ENCODE measurements around the gene DOCK11. TPM values are rescaled to one million over a fixed set of nuclear protein-coding genes. Genes with fewer than 3 reads are reported as not detected.

Gene DOCK11
- total RNA-seq, 1 donor from 2014 or later = 23.0 TPM

DNA sequence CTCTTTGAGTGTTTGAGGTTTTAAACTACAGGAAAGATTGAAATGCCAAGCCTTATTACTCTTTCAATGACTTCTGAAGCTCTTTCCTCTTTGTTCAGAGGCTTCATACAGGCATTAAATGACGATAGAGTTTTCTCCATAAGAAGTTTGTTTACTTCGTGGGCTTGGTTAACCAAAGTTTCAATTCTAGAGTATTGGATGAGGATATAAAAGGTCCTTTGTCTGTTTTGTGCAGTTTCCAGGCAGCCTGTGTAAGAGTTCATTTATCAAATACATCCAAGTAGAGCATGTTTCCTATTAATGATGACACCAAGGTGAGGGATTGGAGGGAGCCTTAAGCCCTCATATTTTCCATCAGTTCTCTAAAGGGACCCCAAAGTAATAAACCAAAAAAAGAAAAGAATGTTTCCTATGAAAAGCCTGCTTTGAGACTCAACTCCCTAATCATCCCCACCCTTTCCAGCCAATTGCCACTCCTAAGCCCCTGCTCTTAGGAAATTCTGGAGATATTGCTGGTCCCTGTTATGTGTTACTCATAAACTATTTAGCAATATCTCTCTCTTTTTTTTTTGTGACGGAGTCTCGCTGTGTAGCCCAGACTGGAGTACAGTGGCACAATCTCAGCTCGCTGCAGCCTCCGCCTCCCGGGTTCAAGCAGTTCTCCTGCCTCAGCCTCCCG is 125.6 kb downstream of the DOCK11 start:
- H3K9me3 ChIP-seq = no peaks in the 10 kb centered on the region
- H3K4me1 ChIP-seq = no peaks in the 10 kb centered on the region
- DNase-seq (ENCODE audit: low spot score in 2 of 2) = no peak
- H3K4me3 ChIP-seq = no peak overlapping the region
- intact Hi-C loops (cut with DNase I) = no loop called here
- H3K27me3 ChIP-seq = no peaks in the 10 kb centered on the region
- TF ChIP-seq, protein P1, sequence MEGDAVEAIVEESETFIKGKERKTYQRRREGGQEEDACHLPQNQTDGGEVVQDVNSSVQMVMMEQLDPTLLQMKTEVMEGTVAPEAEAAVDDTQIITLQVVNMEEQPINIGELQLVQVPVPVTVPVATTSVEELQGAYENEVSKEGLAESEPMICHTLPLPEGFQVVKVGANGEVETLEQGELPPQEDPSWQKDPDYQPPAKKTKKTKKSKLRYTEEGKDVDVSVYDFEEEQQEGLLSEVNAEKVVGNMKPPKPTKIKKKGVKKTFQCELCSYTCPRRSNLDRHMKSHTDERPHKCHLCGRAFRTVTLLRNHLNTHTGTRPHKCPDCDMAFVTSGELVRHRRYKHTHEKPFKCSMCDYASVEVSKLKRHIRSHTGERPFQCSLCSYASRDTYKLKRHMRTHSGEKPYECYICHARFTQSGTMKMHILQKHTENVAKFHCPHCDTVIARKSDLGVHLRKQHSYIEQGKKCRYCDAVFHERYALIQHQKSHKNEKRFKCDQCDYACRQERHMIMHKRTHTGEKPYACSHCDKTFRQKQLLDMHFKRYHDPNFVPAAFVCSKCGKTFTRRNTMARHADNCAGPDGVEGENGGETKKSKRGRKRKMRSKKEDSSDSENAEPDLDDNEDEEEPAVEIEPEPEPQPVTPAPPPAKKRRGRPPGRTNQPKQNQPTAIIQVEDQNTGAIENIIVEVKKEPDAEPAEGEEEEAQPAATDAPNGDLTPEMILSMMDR (IDR thresholded peaks at IDR 0.05) = no peak
- peaks cover 3 to 6% of the 10 kb centered on the region in 2 donors for H3K36me3 ChIP-seq
- H3K27ac ChIP-seq = no peak overlapping the region

DNA sequence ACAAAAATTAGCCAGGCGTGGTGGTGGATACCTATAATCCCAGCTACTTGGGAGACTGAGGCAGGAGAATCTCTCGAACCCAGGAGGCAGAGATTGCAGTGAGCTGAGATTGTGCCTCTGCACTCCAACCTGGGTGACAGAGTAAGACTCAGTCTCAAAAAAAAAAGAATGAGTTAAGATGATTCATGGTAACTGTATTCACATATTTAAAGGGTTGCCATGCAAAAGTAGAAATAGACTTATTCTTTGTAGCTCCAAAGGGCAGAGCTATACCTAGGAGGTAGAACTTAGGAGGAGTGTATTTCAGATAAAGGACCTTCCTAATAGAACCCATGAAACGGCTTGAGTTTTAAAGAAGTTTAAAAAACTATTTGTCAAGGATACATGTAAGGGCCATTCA is 127.4 kb downstream of the DOCK11 start:
- Histone ChIP-seq H3K9me3 (no peaks in the 10 kb centered on the region), H3K27me3 (no peaks in the 10 kb centered on the region), H3K36me3 (peaks cover 3 to 6% of the 10 kb centered on the region in 2 donors), H3K4me1 (no peaks in the 10 kb centered on the region), H3K4me3 (no peak overlapping the region), H3K27ac (no peak overlapping the region)
- no peak for DNase-seq (ENCODE audit: low spot score in 2 of 2)
- TF ChIP-seq, protein P1 (IDR thresholded peaks at IDR 0.05) = no peak
- intact Hi-C loops (cut with DNase I) = no loop called here

DNA sequence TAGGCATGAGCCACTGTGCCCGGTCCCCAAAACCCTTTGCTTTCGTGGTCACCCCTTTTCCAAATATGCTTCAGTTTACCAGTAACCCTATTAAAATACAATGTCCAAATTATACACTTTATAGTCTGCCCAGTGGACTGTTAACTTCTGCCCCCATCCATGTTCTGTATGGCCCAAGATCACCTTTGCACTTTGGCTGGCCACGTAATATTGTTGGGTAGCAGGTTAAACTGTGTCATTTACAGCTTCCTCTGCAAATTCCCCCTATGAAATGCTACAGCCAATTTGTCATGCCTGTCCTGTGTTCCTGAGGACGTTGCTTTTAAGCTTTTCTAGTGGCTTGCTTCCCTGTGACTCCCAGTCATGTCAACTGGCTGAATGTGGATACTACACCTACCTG is 130.7 kb downstream of the DOCK11 start:
- no peaks in the 10 kb centered on the region for H3K9me3 ChIP-seq
- H3K27me3 ChIP-seq = no peaks in the 10 kb centered on the region
- DNase-seq (ENCODE audit: low spot score in 2 of 2) = no peak
- TF ChIP-seq, protein P1 (IDR thresholded peaks at IDR 0.05) = no peak
- no peak overlapping the region for H3K4me3 ChIP-seq
- H3K4me1 ChIP-seq = no peaks in the 10 kb centered on the region
- no peak overlapping the region for H3K27ac ChIP-seq
- H3K36me3 ChIP-seq = peaks cover 6 to 7% of the 10 kb centered on the region in 2 donors
- intact Hi-C loops (cut with DNase I) = no loop called here

DNA sequence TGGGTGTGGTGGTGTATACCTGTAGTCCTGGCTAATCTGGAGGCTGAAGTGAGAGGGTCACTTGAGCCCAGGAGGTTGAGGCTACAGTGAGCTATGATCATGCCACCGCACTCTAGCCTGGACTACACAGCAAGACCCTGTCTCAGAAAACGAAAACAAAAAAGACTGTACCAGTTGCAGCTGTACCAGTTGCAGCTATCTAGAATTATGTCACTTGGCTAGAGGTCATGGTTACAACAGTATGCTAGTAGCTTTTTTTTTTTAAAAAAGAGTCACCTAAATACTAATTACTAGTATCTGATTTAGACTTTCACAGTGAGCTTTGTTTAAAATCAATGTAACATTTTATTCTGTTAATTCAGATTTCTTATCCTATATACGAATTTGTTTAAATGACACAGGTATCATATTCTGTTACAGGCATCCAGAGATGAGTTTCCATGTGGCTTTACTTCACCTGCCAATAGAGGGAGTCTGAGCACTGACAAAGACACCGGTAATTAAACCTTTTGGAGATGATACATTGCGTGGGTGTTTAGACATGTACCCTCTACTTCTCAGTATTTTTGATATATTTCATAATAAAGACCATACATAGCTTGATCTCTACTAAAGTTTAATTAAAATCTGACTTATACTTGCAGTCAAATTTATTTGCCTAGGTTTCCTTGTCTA is 131.6 kb downstream of the DOCK11 start:
- no peaks in the 10 kb centered on the region for H3K9me3 ChIP-seq
- TF ChIP-seq, protein P1 (IDR thresholded peaks at IDR 0.05) = no peak
- DNase-seq (ENCODE audit: low spot score in 2 of 2) = no peak
- no peaks in the 10 kb centered on the region for H3K27me3 ChIP-seq
- no peak overlapping the region for H3K4me3 ChIP-seq
- intact Hi-C loops (cut with DNase I) = no loop called here
- H3K27ac ChIP-seq = no peak overlapping the region
- peaks cover 6 to 7% of the 10 kb centered on the region in 2 donors for H3K36me3 ChIP-seq
- no peaks in the 10 kb centered on the region for H3K4me1 ChIP-seq

DNA sequence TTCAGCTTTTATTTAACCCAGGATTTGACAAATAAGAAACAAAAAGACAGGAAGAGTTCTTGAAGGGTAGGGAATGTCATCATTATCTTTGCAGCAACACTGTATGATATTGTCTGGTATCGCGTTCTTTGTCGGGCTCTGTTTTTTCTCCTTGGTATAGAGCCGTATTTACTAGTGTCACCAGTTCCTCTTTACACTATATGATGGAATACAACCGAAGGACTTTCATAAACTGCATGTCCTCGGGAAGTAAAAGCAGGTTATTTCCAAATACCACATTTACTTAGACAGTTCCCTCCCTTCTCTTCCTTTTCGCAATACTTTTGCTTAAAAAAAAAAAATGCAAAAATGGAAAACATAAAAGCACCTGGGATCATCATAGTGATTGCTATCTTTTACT is 135.2 kb downstream of the DOCK11 start:
- DNase-seq (ENCODE audit: low spot score in 2 of 2) = no peak
- TF ChIP-seq, protein P1 (IDR thresholded peaks at IDR 0.05) = no peak
- peaks cover 0 to 14% of the 10 kb centered on the region in 2 donors for H3K36me3 ChIP-seq
- H3K9me3 ChIP-seq = no peaks in the 10 kb centered on the region
- no peak overlapping the region for H3K27ac ChIP-seq
- intact Hi-C loops (cut with DNase I) = no loop called here
- H3K27me3 ChIP-seq = no peaks in the 10 kb centered on the region
- no peak overlapping the region for H3K4me3 ChIP-seq
- no peaks in the 10 kb centered on the region for H3K4me1 ChIP-seq
